PC-9 (cell line): ENCODE results near the gene SELENOW.

Experiments
- EZH2 ChIP-seq: fragments of 200-600 bp; sonication (generic); IDR thresholded peaks from 2 replicates; pipeline ENCODE4 v1.8.0; 2017; ENCODE audit warnings: antibody characterized with exemption, low read depth
- TF ChIP-seq, protein P1 (sequence below): fragments of 200-600 bp; sonication (generic); conservative IDR thresholded peaks from 2 replicates; pipeline ENCODE4 v1.6.1; 2017; ENCODE audit warnings: mixed run types, antibody characterized with exemption, mild to moderate bottlenecking, moderate library complexity

GRCh38 chr19:47768604-47769003, 9.9 kb upstream of the SELENOW start:
- no peak for TF ChIP-seq EZH2
- TF ChIP-seq, protein P1, sequence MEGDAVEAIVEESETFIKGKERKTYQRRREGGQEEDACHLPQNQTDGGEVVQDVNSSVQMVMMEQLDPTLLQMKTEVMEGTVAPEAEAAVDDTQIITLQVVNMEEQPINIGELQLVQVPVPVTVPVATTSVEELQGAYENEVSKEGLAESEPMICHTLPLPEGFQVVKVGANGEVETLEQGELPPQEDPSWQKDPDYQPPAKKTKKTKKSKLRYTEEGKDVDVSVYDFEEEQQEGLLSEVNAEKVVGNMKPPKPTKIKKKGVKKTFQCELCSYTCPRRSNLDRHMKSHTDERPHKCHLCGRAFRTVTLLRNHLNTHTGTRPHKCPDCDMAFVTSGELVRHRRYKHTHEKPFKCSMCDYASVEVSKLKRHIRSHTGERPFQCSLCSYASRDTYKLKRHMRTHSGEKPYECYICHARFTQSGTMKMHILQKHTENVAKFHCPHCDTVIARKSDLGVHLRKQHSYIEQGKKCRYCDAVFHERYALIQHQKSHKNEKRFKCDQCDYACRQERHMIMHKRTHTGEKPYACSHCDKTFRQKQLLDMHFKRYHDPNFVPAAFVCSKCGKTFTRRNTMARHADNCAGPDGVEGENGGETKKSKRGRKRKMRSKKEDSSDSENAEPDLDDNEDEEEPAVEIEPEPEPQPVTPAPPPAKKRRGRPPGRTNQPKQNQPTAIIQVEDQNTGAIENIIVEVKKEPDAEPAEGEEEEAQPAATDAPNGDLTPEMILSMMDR = no peak
